CD4-positive, alpha-beta T cell treated with Interleukin-6 for 4 hours (primary cell): Measurements from ENCODE around the gene LRRTM3.

ENCODE experiments used
- DNase-seq: peaks from one replicate; pipeline ENCODE4 v3.0.0-alpha.2; 2020; ENCODE audit warnings: mixed read lengths

Gene LRRTM3

DNA sequence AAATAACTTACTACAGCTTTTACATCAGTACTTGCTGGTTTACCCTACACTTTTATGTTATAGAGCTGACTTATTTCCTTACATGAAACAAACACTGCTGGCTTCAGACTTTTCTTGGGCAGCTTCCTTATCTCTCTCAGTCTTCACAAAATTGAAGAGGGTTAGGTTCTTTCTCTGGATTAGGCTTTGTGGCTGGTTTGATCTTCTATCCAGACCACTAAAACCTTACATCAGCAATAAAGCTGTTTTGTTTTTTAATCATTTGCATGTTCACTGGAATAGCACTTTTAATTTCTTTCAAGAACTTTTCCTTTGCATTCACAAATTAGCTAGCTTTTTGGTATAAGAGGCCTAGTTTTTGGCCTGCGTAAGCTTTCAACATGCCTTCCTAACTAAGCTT, 218.7 kb downstream of the LRRTM3 start:
- DNase-seq = no peak
